Measurements from ENCODE around the gene MC1R.
A peak's percentile ranks its signal among the peaks of the same experiment; 100 is the strongest.
"Not testable (repeated sequence)": the region's sequence is repeated elsewhere in the genome, so short reads cannot be mapped to it uniquely, and the experiment has no call there.

Gene MC1R

GRCh38 chr16:89965447-89966225 is 47.0 kb downstream of the MC1R start:
- no peak for DNase-seq

GRCh38 chr16:89966756-89967155 is 48.1 kb downstream of the MC1R start:
- DNase-seq, result no peak

GRCh38 chr16:89967436-89967835 is 48.8 kb downstream of the MC1R start:
- DNase-seq, result not testable (repeated sequence)

GRCh38 chr16:89968074-89968473 is 49.4 kb downstream of the MC1R start:
- not testable (repeated sequence) for DNase-seq

- DNase-seq, result peak; percentile 81
Observed at GRCh38 chr16:89969741-89970410, 51.2 kb downstream of the MC1R start.

Data from GF-D8 (cell line).